ENCODE data around the gene TRAPPC10.

The TRAPPC10 gene, protein sequence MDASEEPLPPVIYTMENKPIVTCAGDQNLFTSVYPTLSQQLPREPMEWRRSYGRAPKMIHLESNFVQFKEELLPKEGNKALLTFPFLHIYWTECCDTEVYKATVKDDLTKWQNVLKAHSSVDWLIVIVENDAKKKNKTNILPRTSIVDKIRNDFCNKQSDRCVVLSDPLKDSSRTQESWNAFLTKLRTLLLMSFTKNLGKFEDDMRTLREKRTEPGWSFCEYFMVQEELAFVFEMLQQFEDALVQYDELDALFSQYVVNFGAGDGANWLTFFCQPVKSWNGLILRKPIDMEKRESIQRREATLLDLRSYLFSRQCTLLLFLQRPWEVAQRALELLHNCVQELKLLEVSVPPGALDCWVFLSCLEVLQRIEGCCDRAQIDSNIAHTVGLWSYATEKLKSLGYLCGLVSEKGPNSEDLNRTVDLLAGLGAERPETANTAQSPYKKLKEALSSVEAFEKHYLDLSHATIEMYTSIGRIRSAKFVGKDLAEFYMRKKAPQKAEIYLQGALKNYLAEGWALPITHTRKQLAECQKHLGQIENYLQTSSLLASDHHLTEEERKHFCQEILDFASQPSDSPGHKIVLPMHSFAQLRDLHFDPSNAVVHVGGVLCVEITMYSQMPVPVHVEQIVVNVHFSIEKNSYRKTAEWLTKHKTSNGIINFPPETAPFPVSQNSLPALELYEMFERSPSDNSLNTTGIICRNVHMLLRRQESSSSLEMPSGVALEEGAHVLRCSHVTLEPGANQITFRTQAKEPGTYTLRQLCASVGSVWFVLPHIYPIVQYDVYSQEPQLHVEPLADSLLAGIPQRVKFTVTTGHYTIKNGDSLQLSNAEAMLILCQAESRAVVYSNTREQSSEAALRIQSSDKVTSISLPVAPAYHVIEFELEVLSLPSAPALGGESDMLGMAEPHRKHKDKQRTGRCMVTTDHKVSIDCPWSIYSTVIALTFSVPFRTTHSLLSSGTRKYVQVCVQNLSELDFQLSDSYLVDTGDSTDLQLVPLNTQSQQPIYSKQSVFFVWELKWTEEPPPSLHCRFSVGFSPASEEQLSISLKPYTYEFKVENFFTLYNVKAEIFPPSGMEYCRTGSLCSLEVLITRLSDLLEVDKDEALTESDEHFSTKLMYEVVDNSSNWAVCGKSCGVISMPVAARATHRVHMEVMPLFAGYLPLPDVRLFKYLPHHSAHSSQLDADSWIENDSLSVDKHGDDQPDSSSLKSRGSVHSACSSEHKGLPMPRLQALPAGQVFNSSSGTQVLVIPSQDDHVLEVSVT

DNA sequence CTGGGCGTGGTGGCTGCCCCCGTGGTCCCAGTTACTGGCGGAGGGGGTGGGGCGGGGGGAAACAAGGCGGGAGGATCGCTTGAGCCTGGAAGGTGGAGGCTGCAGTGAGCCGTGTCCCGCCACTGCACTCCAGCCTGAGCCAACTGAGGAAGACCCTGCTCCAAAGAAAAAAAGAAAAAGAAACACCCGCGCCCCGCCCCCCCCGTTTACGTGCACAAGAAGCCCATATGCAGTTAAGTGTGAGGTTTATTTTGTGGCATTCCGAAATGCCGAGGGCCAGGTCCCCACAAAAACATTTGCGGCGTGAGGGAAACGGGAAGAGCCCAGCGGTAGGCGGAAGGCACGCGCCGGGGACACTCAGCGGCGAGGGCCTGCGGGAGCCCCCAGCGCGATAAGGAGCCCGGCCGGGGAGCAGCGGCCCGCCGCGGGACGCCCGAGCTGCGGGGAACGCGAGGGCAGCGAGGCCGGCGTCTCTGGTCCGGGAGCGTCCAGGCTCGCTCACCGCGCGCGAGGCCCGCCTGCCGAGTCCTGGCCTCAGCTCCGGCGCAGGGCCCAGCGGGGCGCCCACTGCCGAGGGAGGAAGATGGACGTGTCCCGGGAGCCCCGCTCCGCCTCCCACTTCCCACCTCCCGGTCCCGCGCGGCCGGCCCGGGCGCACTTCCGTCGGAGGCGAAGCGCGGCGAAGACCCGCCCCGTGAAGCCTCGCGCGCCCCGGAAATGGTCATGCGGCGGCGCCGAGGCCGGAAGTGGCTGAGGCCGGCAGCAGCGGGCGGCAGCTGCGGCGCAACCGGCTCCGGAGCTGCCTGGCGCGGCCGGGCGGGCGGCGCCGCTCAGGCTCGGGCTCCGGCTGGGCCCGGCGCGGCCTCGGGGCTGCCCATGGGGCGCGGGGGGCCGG lies at the start of gene TRAPPC10:
Gene TRAPPC10 (plus strand): TSS at position 731 of the 895 bp plus-strand sequence. CDS start 185 bp downstream, outside the sequence.
- peak; percentile 71 for DNase-seq (ENCODE audit: low read depth)

DNA sequence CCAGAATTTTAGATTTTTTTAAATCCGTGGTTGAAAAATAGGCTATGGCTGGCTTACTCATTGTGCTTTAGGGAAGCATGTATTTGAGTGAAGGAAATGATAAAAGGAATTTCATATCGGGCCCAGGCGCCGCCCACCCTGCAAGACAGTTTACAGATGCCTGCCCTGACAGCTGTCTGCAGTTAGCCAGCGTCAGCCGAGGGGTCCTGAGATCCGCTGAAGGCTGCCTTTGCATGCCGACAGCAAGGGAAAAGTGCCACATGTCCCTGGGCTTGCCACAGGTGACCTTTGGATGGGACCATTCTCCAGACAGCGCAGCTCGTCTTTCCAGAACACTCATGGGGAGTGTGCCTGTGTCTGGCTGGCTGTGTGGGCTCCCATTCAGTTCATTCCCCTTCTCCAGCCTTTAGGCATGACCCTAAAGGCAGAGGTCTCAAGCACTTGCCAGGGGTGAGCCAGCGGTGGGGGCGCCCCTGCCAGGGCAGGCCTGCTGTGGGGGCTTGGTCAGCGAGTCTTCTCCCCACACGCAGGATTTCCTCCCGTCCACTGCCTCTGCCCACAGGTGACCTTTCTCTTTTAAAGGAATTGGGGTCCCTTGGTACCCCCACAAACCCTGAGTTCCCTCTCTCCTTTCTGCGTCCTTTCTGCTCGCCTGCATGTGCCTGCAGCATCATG lies 46.1 kb upstream of the TRAPPC10 start:
- DNase-seq (ENCODE audit: low read depth) = no peak

DNA sequence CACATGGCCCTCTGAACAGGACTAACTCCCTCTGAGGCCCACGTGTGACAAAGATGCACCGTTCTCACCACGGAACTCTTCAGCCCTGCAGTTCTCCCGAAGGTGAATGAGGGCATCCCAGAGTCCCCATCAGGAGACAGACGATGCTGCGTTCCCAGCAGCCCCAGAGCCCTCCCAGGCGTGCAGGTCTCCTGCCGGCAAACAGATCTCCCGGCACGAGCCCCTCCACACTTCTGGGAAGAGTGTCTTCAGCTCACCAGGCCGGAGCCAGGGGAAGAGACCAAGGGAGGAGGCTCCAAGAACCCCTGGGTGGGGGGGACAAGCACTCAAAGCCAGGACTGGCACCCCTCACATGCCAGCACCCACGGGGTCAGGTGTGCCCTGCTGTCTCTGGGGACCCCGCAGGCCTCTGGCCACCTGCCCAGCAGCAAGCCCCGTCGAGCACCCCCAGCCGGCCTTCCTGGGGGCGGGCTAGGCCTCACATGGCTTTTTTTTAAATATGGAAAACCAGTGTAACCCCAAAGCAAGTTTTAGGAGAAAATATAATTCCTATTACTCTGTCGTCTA lies 45.1 kb upstream of the TRAPPC10 start:
- DNase-seq (ENCODE audit: low read depth) = no peak

DNA sequence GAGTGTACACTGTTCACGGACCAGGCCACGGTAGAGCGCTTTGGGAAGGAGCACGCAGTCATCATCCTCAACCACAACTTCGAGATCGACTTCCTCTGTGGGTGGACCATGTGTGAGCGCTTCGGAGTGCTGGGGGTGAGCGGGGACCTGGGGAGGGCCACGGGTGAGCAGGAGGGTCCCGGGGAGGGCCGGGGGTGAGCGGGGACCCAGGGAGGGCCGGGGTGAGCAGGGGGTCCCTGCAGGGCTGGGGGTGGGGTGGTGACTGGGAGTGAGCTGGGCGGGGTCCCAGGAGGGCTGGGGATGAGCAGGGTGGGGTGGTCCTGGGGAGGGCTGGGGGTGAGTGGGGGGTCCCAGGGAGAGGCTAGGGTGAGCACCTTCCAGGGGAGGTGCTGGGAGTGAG lies 44.1 kb upstream of the TRAPPC10 start:
- DNase-seq (ENCODE audit: low read depth) = no peak

DNA sequence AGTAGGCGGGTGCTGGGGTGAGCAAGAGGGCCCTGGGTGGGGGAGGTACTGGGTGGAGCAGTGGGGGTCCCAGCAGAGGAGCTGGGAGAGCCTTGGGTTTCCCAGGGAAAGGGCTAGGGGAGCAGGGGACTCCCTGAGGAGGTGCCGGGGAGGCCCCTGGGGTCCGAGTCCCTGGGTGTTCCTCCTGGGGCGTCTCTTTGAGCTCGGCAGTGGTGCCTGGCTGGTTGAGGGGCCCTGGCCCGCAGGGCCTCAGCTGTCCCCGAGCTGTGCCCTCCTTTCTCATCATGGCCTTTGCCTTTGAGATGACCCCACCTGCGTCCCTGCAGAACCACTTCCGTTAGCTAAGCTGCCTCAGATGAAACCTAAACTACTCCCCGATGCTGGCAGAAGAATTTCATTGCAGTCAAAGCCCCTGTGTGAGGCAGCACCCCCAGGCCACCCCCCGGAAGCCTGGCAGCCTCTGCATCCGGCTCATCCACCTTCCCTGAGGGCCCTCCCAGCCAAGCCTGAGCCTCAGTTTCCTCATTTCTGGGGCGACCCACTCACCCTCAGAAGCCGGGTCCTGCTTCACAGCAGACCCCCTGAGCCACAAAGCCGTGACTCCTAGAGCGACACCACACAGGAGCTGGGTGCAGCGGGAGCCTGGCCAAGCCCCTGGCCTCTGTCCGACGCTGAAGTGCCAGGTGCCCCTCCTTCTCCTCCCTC lies 43.5 kb upstream of the TRAPPC10 start:
- DNase-seq (ENCODE audit: low read depth) = no peak

- DNase-seq (ENCODE audit: low read depth) = no peak
Observed at GRCh38 chr21:43969115-43969444, 43.0 kb upstream of the TRAPPC10 start.

- DNase-seq (ENCODE audit: low read depth) = no peak
Observed at GRCh38 chr21:43970551-43970950, 41.6 kb upstream of the TRAPPC10 start.

DNA sequence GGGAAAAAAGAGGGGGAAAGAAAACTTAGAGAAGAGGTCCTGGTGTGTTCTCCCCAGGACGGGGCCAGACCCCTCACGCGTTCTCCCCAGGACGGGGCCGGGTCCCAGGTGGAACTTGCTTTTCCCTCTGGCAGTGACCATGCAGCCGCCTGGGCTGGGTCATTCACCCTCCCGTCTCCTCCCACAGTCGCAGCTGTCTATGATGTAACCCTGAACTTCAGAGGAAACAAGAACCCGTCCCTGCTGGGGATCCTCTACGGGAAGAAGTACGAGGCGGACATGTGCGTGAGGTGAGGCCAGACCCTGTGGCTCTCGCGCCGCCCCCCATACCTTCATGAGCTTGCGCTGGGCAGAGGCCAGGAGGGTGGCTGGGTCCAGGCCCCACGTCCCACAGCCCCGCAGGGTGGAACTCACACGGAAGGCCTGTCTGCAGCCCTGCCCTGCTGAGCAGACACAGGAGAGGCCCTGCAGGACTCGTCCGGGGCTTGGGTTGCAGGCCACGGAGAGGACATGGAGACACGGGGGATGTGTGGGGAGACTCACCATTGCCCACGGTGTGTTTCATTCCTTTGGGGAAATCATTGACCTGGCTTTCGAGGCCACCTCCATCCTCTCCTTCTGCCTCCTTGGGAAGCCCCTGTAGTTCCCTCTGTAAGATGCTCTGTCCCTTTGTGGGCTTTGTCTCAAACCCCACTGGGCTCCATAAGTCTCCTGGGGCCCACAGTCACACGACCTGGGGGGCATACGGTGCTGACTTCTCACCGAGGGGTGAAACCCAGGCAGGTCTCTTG lies 40.7 kb upstream of the TRAPPC10 start:
- DNase-seq (ENCODE audit: low read depth) = no peak

- no peak for DNase-seq (ENCODE audit: low read depth)
Observed at GRCh38 chr21:43971992-43972255, 40.2 kb upstream of the TRAPPC10 start.

DNA sequence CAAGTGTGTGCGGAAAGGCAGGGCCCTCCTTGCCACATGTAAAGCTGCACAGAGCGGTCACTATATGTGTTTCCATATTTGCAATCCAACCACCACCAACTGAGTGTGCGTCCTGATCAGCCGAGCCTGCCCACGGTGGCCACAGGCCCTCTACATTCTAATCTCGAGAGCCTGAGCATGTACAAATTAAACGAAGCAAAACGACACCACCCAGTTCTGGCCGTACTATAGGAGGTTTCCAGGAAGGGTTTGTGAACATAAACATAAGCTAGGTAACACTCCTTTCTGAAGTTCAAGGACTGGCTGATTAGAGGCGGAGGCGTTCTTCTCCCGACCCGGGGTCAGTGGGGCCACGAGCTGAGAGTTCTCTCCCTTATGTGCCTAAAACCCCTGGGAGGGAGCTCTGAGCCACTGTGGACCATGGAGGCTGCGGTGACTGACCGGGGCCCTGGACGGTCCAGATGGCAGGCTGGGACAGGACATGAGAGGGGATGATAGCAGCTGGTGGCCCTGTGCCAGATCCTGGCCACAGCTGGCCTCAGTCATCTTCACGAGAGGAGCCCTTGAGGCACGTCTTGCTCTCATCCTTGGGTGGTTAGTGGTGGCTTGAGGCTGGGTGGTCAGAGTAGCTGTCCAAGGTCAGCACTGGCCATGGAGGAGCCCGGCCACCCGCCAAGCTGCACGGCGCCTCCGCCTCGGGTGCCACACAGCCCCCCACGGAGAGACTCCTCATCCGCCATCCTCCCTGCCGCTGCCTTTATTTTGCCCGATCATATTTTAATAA lies 39.1 kb upstream of the TRAPPC10 start:
- no peak for DNase-seq (ENCODE audit: low read depth)

DNA sequence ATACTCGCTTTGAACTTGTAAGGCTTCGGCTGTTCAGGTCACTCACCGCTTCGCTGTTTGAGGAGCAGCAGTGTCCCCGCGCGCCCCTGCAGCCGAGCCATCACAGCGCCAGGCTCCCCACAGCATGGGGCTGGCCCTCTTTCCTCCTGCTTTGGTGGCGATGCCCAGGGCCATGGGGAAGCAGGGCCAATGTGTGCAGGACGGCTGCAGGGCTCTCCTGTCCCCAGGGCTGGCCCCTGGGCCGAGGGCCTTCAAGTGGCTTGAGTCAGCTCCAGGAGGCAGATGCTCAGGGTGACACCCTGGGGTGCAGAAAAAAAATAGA lies 38.5 kb upstream of the TRAPPC10 start:
- DNase-seq (ENCODE audit: low read depth) = no peak

DNA sequence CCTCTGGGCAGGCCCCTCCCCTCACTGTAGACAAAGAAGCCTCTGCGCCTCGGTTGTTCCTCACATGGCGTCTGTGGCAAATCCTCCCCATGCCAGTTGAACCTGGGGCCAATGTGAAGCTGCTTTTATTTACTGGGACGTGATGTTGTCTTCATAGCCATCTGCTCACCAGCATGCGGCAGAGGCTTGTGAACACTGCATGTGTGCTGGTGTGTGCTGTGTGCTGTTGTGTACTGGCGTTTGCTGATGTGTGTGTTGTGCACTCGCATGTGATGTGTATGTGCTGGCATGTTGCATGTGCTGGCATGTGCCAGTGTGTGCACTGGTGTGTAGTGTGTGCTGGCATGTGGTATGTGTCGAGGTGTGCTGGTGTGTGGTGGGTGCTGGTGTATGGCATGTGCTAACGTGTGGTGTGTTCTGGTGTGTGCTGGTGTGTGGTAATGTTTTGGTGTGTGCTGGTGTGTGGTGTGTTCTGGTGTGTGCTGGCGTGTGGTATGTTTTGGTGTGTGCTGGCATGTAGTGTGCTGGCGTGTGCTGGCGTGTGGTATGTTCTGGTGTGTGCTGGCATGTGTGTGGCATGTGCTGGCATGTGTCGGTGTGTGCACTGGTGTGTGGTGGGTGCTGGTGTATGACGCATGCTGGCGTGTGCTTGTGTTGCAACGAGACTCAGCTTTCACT lies 37.2 kb upstream of the TRAPPC10 start:
- DNase-seq (ENCODE audit: low read depth) = no peak

DNA sequence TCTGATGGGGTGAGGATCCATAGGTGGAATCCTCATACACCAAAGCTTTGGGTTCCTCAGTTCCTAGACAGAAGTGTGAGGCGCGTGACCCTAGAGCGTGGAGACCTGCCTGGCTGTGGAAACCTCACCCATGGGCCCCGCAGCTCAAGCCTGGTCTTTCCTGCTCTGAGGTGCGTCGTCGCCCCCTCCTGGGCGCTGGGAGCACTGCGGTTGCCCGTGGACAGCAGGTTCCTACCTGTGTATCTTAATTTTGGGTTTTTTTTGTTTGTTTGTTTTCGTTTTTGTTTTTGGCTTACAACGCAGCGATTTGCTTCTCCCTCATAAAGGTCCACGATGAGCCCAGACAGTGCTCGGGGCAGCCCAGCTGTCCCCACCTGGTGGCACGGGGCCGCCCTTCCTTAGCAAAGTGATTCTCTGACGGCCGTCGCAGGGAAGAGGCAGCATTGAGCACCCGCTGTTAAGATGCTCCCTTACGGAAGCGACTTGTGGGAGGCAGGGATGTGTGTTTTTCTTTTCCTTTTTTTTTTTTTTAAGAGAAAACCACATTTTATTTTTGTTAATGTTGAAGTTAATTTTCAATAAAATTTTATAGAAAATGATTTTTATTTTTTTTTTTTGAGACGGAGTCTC lies 36.5 kb upstream of the TRAPPC10 start:
- peak; percentile 58 for DNase-seq (ENCODE audit: low read depth)

DNA sequence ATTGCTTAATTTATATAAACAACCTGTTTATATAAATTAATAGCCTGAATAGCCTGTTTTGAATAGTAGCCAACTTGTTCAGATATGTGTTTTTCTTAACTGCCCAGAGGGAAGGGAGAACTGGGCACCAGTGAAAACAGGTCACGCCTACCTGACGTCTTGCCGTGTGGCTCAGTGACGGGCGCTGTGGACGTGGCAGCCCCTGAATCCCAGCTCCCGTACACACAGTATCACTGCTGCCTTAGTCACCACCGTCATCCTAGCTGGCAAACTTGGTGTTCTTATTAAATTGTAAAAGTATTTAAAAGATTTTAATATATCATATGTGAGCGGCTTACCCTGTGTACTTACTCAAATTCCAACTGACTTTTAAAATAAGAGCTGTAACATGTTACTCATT lies 35.4 kb upstream of the TRAPPC10 start:
- no peak for DNase-seq (ENCODE audit: low read depth)

GRCh38 chr21:43978060-43978459 lies 34.0 kb upstream of the TRAPPC10 start:
- DNase-seq (ENCODE audit: low read depth) = no peak

DNA sequence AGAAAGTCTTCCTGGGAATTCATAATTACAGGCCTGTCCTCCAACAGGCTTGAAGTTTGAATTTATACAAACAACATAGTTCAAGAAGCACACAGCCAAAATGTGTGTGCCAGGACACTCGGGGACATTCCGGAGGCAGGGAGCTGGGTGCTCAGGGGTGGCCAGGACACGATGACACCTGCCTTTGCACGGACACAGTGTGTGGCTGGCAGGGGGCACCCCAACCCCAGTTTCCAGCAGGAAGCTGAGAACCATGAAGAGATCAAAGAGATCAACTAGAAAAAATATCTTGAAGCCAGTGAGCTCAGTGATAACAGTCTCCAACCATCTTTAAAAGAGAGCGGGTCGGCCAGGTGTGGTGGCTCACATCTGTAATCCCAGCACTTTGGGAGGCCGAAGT lies 32.5 kb upstream of the TRAPPC10 start:
- no peak for DNase-seq (ENCODE audit: low read depth)

DNA sequence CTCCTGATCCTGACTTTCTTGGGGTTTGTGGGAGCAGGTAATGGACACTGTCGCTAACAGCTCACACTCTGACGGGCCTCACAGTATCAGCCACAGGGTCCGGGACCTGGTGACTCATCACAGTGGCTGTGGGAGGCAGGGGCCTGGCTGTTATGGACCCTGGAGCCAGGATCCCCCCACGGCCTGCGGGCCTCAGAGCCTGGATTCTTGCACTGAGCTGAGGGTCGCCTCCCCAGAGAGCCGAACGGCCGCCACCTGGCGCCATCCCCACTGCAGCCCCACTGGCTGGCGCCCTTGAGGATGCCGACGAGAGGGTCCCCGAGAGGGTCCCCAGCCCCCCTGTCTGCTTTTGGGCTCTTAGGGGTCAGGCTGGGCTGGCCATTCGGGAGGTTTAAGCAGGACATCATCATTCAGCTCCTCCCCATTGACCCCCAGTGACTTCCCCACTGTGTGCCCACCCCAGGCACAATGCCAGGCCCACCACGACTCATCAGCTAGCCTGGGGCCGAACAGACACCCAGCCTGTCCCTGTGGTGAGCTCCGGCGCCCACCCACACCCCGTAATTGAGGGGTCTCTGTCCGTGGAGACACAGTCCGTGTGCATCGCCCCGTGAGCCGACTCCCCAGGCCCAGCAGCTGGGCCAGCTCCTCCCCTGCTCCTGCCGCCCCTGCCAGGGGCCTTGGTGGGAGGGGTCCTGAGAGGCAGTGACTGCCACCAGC lies 30.8 kb upstream of the TRAPPC10 start:
- DNase-seq (ENCODE audit: low read depth) = no peak
